NCI-H128 (cell line): ENCODE measurements around the gene RGS17.

Experiments
- DNase-seq: peaks from one replicate; lab custom pipeline; 2025; ENCODE audit not compliant: unreplicated experiment; lab: John Stamatoyannopoulos, UW

Gene RGS17

DNA sequence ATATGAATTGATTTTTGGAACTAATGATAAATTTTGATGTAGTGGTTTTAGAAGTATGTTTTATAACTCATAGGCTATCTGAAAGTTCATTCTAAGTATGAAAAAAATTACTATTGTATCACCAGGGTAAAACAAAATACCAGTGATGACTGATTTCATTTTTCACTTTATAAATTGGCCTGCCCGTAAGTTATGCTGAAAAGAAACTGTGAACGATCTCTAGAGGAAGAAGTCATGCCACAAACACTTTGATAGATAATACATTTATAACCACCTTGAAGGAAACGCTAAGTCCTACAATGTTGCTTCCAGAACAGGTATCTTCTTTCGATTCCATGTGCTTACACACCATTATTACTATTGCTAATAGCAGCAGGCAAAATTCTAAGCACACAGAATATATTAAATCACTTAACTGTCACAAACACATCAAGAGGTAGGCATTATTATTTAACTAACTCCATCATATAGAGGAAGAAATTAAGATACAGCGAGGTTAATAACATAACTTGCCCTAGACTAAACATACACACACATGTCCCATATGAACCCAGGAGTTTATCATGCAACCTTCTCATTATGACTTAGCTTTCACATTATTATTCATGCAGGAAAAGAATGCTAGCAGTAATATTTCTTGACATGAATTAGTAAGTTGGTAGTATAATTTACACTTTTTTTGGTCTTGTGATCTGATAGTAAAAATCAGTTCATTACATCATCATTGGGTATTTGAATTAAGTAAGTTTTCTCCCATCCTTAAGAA is 44.7 kb downstream of the RGS17 start:
- no peak for DNase-seq

- DNase-seq, result no peak
Measured at GRCh38 chr6:153085239-153085638, 45.8 kb downstream of the RGS17 start.

DNA sequence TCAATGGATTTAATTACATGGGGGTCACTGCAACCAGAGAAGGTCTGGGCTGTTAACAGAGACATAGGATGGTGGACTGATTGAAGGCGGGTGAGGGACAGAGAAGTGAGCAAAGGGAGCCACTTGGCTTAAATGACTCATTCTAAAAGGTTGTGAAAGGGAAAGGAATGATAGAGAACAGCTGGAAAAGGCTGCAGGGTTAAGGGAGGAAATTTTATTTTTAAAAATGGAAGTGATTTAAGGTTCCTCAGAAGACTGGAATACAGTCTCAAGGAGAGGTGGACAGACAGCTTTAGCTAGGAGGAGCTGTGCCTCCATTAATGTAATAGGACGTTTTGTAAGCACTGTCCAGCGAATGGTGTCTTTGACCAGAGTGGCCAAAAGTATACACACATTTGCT is 46.7 kb downstream of the RGS17 start:
- DNase-seq, result no peak

GRCh38 chr6:153083869-153084268 is 47.2 kb downstream of the RGS17 start:
- DNase-seq, result no peak

- no peak for DNase-seq
Measured at GRCh38 chr6:153081914-153082313, 49.2 kb downstream of the RGS17 start.

- no peak for DNase-seq
Measured at GRCh38 chr6:153076431-153076830, 54.7 kb downstream of the RGS17 start.

GRCh38 chr6:153074761-153075160 is 56.3 kb downstream of the RGS17 start:
- DNase-seq, result no peak

GRCh38 chr6:153073841-153074240 is 57.2 kb downstream of the RGS17 start:
- no peak for DNase-seq

DNA sequence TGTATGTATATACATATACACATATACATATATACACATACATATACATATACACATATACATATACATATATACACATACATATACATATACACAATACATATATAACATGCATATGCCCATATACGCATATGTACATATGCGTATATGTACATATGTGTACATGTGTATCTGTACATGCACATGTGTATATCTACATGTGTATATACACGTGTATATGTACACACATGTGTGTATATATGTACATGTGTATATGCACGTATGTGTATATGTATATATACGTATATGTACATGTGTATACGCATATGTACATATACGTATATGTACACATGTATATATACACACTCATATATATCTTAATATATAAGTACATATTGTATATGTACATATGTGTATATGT is 60.3 kb downstream of the RGS17 start:
- no peak for DNase-seq

- DNase-seq, result no peak
Measured at GRCh38 chr6:153069897-153070296, 61.2 kb downstream of the RGS17 start.

GRCh38 chr6:153065222-153065621 is 65.9 kb downstream of the RGS17 start:
- DNase-seq, result no peak

- DNase-seq, result no peak
Measured at GRCh38 chr6:153063936-153064335, 67.1 kb downstream of the RGS17 start.

DNA sequence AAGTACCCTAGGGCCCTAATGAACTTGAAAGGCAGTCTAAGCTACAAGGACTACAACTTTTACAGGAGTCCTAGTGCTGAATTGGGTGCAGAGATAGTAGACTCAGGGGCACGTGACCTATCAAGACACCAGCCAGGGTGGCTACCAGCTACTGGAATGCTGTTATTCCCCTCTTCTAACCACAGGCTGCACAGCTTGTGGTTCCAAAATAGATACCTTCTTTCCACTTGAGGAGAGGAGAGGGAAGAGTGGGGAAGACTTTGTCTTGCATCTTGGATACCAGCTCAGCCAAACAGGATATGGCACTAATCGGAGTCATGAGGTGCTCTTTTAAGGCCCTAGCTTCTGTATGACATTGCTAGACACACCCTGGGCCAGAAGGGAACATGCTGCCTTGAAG is 68.6 kb downstream of the RGS17 start:
- DNase-seq, result no peak

GRCh38 chr6:153059757-153060156 is 71.3 kb downstream of the RGS17 start:
- DNase-seq, result no peak

- no peak for DNase-seq
Measured at GRCh38 chr6:153059311-153059710, 71.8 kb downstream of the RGS17 start.

DNA sequence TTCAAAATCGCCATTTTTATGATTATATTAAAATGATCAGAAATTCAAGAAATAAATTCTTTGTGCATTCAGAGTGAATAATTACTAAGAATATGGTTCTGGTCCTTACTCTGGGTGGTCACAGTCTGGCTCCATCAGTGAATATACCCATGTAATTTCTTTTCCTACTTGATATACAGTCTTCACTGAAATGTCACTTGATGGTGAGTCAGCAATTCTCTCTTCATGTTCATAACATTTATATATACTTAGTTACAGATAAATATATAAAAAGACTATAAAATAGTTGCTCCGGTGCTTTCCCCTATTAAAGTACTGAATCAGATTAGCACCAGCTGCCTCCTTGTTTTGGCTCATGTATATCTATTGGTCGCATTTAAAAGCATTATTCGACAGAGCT is 72.2 kb downstream of the RGS17 start:
- no peak for DNase-seq

DNA sequence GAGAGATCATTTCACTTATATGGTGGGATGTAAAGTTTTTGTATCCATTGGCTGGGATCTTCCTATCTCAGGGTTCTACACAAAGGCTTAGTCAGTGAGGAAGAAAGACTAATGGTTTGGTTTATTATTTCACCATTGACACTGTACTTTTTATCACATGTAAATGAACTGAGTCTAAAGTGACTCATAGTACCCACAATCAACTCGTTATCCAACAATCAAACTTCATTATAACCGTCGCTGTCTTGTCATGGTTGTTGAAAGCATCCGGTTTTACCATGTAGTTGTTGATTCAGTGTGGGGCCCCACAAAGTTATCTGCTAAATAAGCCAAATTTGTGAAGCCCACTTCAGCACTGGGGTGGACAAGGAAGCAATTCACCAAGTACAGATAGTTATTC is 72.8 kb downstream of the RGS17 start:
- DNase-seq, result no peak

DNA sequence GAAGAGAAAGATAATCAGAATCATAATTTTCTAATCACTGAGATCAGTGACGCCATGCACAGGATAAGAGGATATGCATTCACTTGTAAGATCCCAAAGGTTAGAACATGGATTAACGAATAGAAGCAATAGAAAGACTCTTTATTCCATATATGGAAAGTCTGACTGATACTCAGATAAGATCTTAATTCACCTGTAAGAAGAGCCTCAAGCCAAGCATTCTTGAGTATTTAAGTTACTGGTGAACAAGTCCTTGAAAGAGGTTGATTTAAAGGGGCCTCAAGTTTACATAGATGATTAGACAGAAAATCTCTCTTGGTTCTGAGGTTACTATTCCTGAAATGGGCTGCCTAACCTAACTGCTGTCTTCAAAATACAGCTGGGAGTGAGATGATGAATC is 74.8 kb downstream of the RGS17 start:
- no peak for DNase-seq

DNA sequence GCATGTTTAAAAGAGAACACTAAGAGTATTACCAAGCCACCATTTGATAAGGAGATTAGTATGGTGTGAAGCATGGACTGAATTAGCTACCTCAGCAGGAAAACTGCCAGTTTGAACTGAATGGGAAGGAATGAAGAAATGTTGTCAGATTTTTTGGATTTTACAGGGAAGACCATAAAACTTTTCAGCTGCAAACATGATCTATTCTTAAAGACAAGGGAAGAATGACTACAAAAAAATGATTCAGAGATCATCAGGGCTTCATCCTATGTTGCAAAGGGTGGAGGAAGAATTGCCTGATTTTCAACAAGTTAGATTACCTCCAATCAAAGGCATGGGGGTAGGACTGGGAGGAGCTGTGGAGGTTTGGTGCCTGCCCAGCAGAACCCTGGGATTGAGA is 79.3 kb downstream of the RGS17 start:
- no peak for DNase-seq

GRCh38 chr6:153048631-153049030 is 82.5 kb downstream of the RGS17 start:
- DNase-seq, result no peak

GRCh38 chr6:153047386-153047785 is 83.7 kb downstream of the RGS17 start:
- no peak for DNase-seq

- no peak for DNase-seq
Measured at GRCh38 chr6:153045271-153045670, 85.8 kb downstream of the RGS17 start.

- no peak for DNase-seq
Measured at GRCh38 chr6:153044295-153044694, 86.8 kb downstream of the RGS17 start.
